Stimulated activated naive CD8-positive, alpha-beta T cell treated with anti-CD3 and anti-CD28 coated beads, Interleukin-15, amount 100 ng/mL, for 72 hours (primary cell): ENCODE measurements around the gene RNF32.
"Not testable (repeated sequence)": the region's sequence is repeated elsewhere in the genome, so short reads cannot be mapped to it uniquely, and the experiment has no call there.

Experiments
- ATAC-seq: fragments of 150-1000 bp; cut with Tn5 transposase; 2 replicates; pipeline ENCODE4 v1.10.0; 2021; ENCODE audit warnings: mild to moderate bottlenecking, moderate library complexity
- DNase-seq, 2 donors: peaks; one replicate each; pipeline ENCODE4 v3.0.0; 2021 to 2022
- H3K27ac Mint-ChIP-seq, 2 donors: one replicate each; pipeline ENCODE4 v1.8.0; 2022; ENCODE audit warnings: mild to moderate bottlenecking in 2 of 2, mixed read lengths in 2 of 2, moderate library complexity in 2 of 2
- H3K27me3 Mint-ChIP-seq: one replicate; pipeline ENCODE4 v1.8.0; 2022; ENCODE audit warnings: mixed read lengths
- H3K4me1 Mint-ChIP-seq: one replicate; pipeline ENCODE4 v1.8.0; 2022; ENCODE audit warnings: mild to moderate bottlenecking, mixed read lengths
- H3K4me3 Mint-ChIP-seq, 2 donors: one replicate each; pipeline ENCODE4 v1.8.0; 2022; ENCODE audit warnings: mild to moderate bottlenecking in 2 of 2, mixed read lengths in 2 of 2, moderate library complexity in 1 of 2
- H3K9me3 Mint-ChIP-seq, 2 donors: one replicate each; pipeline ENCODE4 v1.8.0; 2022; ENCODE audit warnings: mixed read lengths in 2 of 2

The RNF32 gene

GRCh38 chr7:156673454-156673853 lies 32.9 kb downstream of the RNF32 start:
- ATAC-seq (no peak), DNase-seq (no peak)
- Mint-ChIP-seq H3K9me3 (no peaks in the 10 kb centered on the region), H3K27me3 (no peaks in the 10 kb centered on the region), H3K27ac (peak overlapping the region in 1 of 2 donors; percentile 78), H3K4me3 (no peak overlapping the region), H3K4me1 (no peaks in the 10 kb centered on the region)

DNA sequence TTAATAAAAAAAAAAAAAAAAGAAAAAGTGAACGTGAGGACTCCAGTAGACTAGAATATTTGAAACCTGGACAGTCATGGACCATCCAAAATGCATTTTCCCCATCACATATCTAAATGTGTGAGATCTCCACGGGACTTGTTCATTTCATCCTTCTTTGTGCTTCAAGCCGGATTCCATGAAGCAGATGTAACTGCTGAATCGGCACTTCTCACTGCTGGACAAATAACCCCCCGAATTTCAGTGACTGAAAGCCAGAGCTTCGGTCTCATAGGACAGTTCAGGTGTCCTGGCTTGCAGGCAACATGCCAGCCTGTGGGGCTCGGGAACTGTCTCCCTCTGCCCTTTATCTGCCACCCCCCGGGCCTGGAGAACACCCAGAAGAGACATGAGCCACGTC lies 33.3 kb downstream of the RNF32 start:
- Mint-ChIP-seq H3K27me3 (no peaks in the 10 kb centered on the region), H3K4me1 (no peaks in the 10 kb centered on the region), H3K27ac (peak overlapping the region in 1 of 2 donors; percentile 78)

DNA sequence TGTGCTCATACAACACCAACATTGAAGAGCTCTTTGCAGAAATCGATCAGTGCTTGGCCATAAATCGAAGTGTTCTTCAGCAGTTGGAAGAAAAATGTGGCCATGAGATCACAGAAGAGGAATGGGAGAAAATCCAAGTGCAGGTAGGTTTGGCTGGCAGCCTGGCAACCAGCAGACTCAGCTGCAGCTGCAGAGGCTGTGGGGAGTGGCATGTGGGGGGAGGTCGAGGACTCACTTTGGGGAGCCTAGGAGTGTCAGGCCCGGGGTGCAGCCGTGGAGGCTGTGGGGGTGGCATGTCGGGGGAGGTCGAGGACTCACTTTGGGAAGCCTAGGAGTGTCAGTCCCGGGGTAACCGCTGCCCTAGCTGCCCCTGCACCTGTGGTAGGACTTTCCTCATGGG lies 35.1 kb downstream of the RNF32 start:
- no peak for DNase-seq
- Mint-ChIP-seq H3K4me1 (no peaks in the 10 kb centered on the region), H3K4me3 (no peak overlapping the region), H3K27ac (peak overlapping the region in 1 of 2 donors; percentile 15), H3K9me3 (no peaks in the 10 kb centered on the region), H3K27me3 (no peaks in the 10 kb centered on the region)
- ATAC-seq, result no peak

More for the DNA sequence above, 33.3 kb downstream of the RNF32 start:
- Mint-ChIP-seq H3K4me3 (no peak overlapping the region), H3K9me3 (no peaks in the 10 kb centered on the region)
- no peak for ATAC-seq
- no peak for DNase-seq

GRCh38 chr7:156676263-156676662 lies 35.7 kb downstream of the RNF32 start:
- Mint-ChIP-seq H3K27ac (no peak overlapping the region), H3K4me1 (no peaks in the 10 kb centered on the region), H3K27me3 (no peaks in the 10 kb centered on the region), H3K9me3 (no peaks in the 10 kb centered on the region), H3K4me3 (no peak overlapping the region)
- ATAC-seq (no peak), DNase-seq (no peak)

- DNase-seq, result no peak
Measured at GRCh38 chr7:156677374-156678054, 36.9 kb downstream of the RNF32 start.

GRCh38 chr7:156680281-156680680 lies 39.7 kb downstream of the RNF32 start:
- Mint-ChIP-seq H3K4me3 (no peak overlapping the region), H3K9me3 (no peaks in the 10 kb centered on the region), H3K27ac (no peak overlapping the region), H3K27me3 (no peaks in the 10 kb centered on the region), H3K4me1 (no peaks in the 10 kb centered on the region)
- ATAC-seq (no peak), DNase-seq (no peak)

More at GRCh38 chr7:156677374-156678054, 36.9 kb downstream of the RNF32 start:
- Mint-ChIP-seq H3K27ac (no peak overlapping the region), H3K9me3 (no peaks in the 10 kb centered on the region), H3K27me3 (no peaks in the 10 kb centered on the region), H3K4me3 (no peak overlapping the region), H3K4me1 (no peaks in the 10 kb centered on the region)
- ATAC-seq, result no peak

GRCh38 chr7:156682928-156683327 lies 42.4 kb downstream of the RNF32 start:
- Mint-ChIP-seq H3K4me3 (no peak overlapping the region), H3K27ac (no peak overlapping the region), H3K27me3 (no peaks in the 10 kb centered on the region), H3K9me3 (no peaks in the 10 kb centered on the region), H3K4me1 (no peaks in the 10 kb centered on the region)
- no peak for ATAC-seq
- DNase-seq, result no peak

DNA sequence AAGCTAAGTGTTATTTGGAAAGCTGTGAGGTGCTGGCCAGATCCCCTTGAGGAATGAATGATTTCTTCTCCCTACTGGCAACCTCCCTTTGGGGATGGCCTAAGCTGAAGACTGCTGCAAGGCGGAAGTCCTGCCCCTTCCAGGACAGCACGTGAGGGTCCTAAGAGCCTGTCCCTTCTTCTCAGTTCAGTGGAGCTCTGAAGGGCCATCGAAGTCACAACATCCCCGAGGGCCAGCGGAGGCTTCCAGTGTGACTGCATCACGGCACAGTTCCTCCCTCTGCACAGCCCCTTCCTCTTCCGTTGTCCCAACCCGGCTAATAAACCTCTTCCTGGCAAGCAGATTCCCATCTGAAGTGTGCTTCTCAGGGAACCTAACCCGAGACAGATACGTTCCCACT lies 43.7 kb downstream of the RNF32 start:
- DNase-seq (no peak), ATAC-seq (no peak)
- Mint-ChIP-seq H3K27me3 (no peaks in the 10 kb centered on the region), H3K4me1 (no peaks in the 10 kb centered on the region), H3K4me3 (no peak overlapping the region), H3K9me3 (no peaks in the 10 kb centered on the region), H3K27ac (peak overlapping the region in 1 of 2 donors; percentile 65)

GRCh38 chr7:156684661-156685060 lies 44.1 kb downstream of the RNF32 start:
- Mint-ChIP-seq H3K27ac (peak overlapping the region in 1 of 2 donors; percentile 65), H3K27me3 (no peaks in the 10 kb centered on the region), H3K4me3 (no peak overlapping the region), H3K9me3 (no peaks in the 10 kb centered on the region), H3K4me1 (no peaks in the 10 kb centered on the region)
- ATAC-seq (no peak), DNase-seq (no peak)

DNA sequence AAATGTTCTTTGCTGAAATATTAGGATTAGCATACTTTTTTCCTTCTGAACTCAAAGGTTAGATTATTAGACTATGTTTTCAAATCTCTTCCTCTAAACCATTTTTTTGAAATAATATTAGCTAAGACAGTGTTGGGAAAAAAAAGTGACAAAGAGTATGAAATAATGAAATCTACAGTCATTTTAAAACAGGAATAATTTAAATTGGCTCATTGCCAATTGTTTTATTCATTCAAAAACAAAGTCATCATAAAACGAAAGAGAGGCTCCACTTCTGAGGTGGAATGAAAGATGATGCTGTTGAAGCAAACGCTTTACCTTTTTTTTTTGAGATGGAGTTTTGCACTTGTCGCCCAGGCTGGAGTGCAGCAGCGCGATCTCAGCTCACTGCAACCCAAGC lies 51.2 kb downstream of the RNF32 start:
- ATAC-seq (no peak), DNase-seq (no peak)
- H3K4me3 Mint-ChIP-seq, result no peak overlapping the region
- peaks cover 9 to 23% of the 10 kb centered on the region in 2 donors for H3K9me3 Mint-ChIP-seq
- H3K4me1 Mint-ChIP-seq, result no peaks in the 10 kb centered on the region
- no peak overlapping the region for H3K27ac Mint-ChIP-seq
- no peaks in the 10 kb centered on the region for H3K27me3 Mint-ChIP-seq

DNA sequence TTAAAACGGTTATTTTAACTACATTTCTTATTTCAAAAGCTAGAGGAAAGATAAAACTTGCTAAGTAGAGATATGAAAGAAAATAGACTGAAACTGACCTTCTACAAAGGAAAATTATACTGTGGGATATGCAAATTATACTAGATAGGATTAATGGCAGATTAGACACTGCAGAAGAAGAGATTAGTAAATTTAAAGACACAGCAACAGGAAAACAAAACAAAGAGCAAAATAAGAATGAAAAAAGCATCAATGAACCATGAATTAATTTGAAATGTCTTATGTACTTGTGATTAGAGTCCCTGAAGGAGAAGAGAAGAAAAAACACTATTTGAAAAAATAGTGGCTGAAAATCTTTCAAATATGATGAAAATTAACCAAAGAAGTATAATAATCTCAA lies 52.3 kb downstream of the RNF32 start:
- Mint-ChIP-seq H3K27me3 (no peaks in the 10 kb centered on the region), H3K27ac (no peak overlapping the region), H3K4me3 (no peak overlapping the region), H3K9me3 (peaks cover 9 to 34% of the 10 kb centered on the region in 2 donors), H3K4me1 (no peaks in the 10 kb centered on the region)
- DNase-seq (no peak), ATAC-seq (no peak)

GRCh38 chr7:156693627-156694026 lies 53.1 kb downstream of the RNF32 start:
- ATAC-seq, result no peak
- H3K4me3 Mint-ChIP-seq, result no peak overlapping the region
- no peak overlapping the region for H3K27ac Mint-ChIP-seq
- no peak for DNase-seq
- H3K4me1 Mint-ChIP-seq, result no peaks in the 10 kb centered on the region
- no peaks in the 10 kb centered on the region for H3K27me3 Mint-ChIP-seq
- peaks cover 9 to 42% of the 10 kb centered on the region in 2 donors for H3K9me3 Mint-ChIP-seq

GRCh38 chr7:156697283-156697682 lies 56.7 kb downstream of the RNF32 start:
- H3K9me3 Mint-ChIP-seq, result peaks cover 18 to 48% of the 10 kb centered on the region in 2 donors
- H3K4me3 Mint-ChIP-seq, DNase-seq, H3K27ac Mint-ChIP-seq, H3K27me3 Mint-ChIP-seq, H3K4me1 Mint-ChIP-seq, ATAC-seq: not testable (repeated sequence)

GRCh38 chr7:156698512-156698911 lies 57.9 kb downstream of the RNF32 start:
- ATAC-seq, DNase-seq, H3K27ac Mint-ChIP-seq, H3K4me3 Mint-ChIP-seq, H3K4me1 Mint-ChIP-seq, H3K27me3 Mint-ChIP-seq: not testable (repeated sequence)
- peaks cover 9 to 36% of the 10 kb centered on the region in 2 donors for H3K9me3 Mint-ChIP-seq

GRCh38 chr7:156701787-156702186 lies 61.2 kb downstream of the RNF32 start:
- H3K9me3 Mint-ChIP-seq, result peaks cover 27 to 34% of the 10 kb centered on the region in 2 donors
- not testable (repeated sequence) for H3K27ac Mint-ChIP-seq, H3K4me3 Mint-ChIP-seq

GRCh38 chr7:156702399-156702798 lies 61.8 kb downstream of the RNF32 start:
- Mint-ChIP-seq H3K27me3 (no peaks in the 10 kb centered on the region), H3K9me3 (peaks cover 28 to 30% of the 10 kb centered on the region in 2 donors), H3K27ac (no peak overlapping the region), H3K4me1 (peaks cover 15% of the 10 kb centered on the region), H3K4me3 (no peak overlapping the region)
- DNase-seq (no peak), ATAC-seq (no peak)

More at GRCh38 chr7:156701787-156702186, 61.2 kb downstream of the RNF32 start:
- ATAC-seq, DNase-seq, H3K27me3 Mint-ChIP-seq: not testable (repeated sequence)
- peaks cover 14% of the 10 kb centered on the region for H3K4me1 Mint-ChIP-seq

GRCh38 chr7:156703209-156703608 lies 62.6 kb downstream of the RNF32 start:
- Mint-ChIP-seq H3K27me3 (no peaks in the 10 kb centered on the region), H3K4me1 (peaks cover 15% of the 10 kb centered on the region), H3K4me3 (no peak overlapping the region), H3K27ac (peak overlapping the region in 1 of 2 donors; percentile 4), H3K9me3 (peaks cover 20 to 30% of the 10 kb centered on the region in 2 donors)
- ATAC-seq, result no peak
- no peak for DNase-seq
